Gastroesophageal sphincter (tissue), 4 donors: ENCODE data around the gene RPRD1B. TPM values are rescaled to one million over a fixed set of nuclear protein-coding genes. Genes with fewer than 3 reads are reported as not detected.

ENCODE experiments used
- ATAC-seq: fragments of 150-250 bp; one replicate; pipeline ENCODE4 v1.9.1; 2016; ENCODE audit warnings: mild to moderate bottlenecking, moderate library complexity
- H3K27ac ChIP-seq, 4 donors: fragments of 200-600 bp; sonication (generic) in 3 of 4; 1 replicate in 3 of 4; 2 replicates in 1 of 4; pipeline ENCODE4 v1.5.1; 2016 to 2019
- H3K27me3 ChIP-seq: fragments of 200-600 bp; sonication (generic); one replicate; pipeline ENCODE4 v1.5.1; 2019
- H3K36me3 ChIP-seq, 2 donors: fragments of 200-600 bp; sonication (generic); one replicate each; pipeline ENCODE4 v1.5.1; 2019; ENCODE audit warnings: control low read depth in 1 of 2
- H3K4me1 ChIP-seq, 3 donors: fragments of 200-600 bp; sonication (generic); 1 replicate in 2 of 3; 2 replicates in 1 of 3; pipeline ENCODE4 v1.5.1; 2016 to 2019; ENCODE audit warnings: control low read depth in 2 of 3
- H3K4me3 ChIP-seq, 2 donors: fragments of 200-600 bp; sonication (generic); one replicate each; pipeline ENCODE4 v1.5.1; 2019; ENCODE audit warnings: mild to moderate bottlenecking in 1 of 2, moderate library complexity in 1 of 2
- H3K9me3 ChIP-seq, 3 donors: fragments of 200-600 bp; sonication (generic); one replicate each; pipeline ENCODE4 v1.5.1; 2017 to 2019; ENCODE audit warnings: control low read depth in 2 of 3
- CTCF ChIP-seq, 4 experiments: fragments of 200-600 bp in 2 of 4; fragments of 450-650 bp in 2 of 4; sonication (generic) in 1 of 4; IDR thresholded peaks; one replicate each; pipeline ENCODE4 v1.5.1; 2017 to 2019; ENCODE audit warnings: antibody characterized with exemption in 4 of 4, mild to moderate bottlenecking in 2 of 4, moderate library complexity in 2 of 4
- EP300 ChIP-seq: sonication (generic); formaldehyde crosslinking; IDR thresholded peaks from one replicate; pipeline ENCODE4 v1.6.1; 2017; ENCODE audit warnings: antibody characterized with exemption, mild to moderate bottlenecking
- POLR2A ChIP-seq, 2 donors: fragments of 450-650 bp; IDR thresholded peaks; one replicate each; pipeline ENCODE4 v1.6.1; 2017; ENCODE audit warnings: antibody characterized with exemption in 2 of 2, mild to moderate bottlenecking in 2 of 2, moderate library complexity in 1 of 2
- POLR2AphosphoS5 ChIP-seq: sonication (generic); formaldehyde crosslinking; IDR thresholded peaks from one replicate; pipeline ENCODE4 v1.6.1; 2017; ENCODE audit warnings: antibody characterized with exemption
- WGBS, 2 donors: methylation state at CpG; one replicate each; pipeline ENCODE4 v1.1.5; 2018; ENCODE audit warnings: low coverage in 1 of 2; 5-methylcytosine and 5-hydroxymethylcytosine counted together
- total RNA-seq, 4 donors: library from RNA; depleted of rRNA; stranded (reverse); fragments of >200 nt; gene quantifications; one replicate each; pipeline ENCODE4 v1.1.0, GENCODE V29; 2016

The RPRD1B gene
- total RNA-seq, 4 donors from 2014 or later = 17.1 to 26.8 (median 23.7) TPM

- Histone ChIP-seq H3K9me3 (no peaks in the 10 kb centered on the region), H3K27ac (no peak overlapping the region), H3K4me3 (no peak overlapping the region), H3K36me3 (peaks cover 0 to 57% of the 10 kb centered on the region in 2 donors), H3K27me3 (no peaks in the 10 kb centered on the region), H3K4me1 (peaks cover 0 to 61% (median 3%) of the 10 kb centered on the region in 3 donors)
- ATAC-seq = no peak
- TF ChIP-seq POLR2A (IDR thresholded peaks at IDR 0.05) (no peak), EP300 (no peak), CTCF (IDR thresholded peaks at IDR 0.05) (no peak), POLR2AphosphoS5 (no peak)
- 79 to 89% methylated on average over 2 of the region's 2 CpGs for WGBS, 2 donors
Measured at GRCh38 chr20:38052870-38053269, 19.3 kb downstream of the RPRD1B start.

GRCh38 chr20:38054647-38055046 lies 21.1 kb downstream of the RPRD1B start:
- no peaks in the 10 kb centered on the region for H3K27me3 ChIP-seq
- H3K27ac ChIP-seq = no peak overlapping the region
- H3K9me3 ChIP-seq = no peaks in the 10 kb centered on the region
- H3K36me3 ChIP-seq = peaks cover 0 to 57% of the 10 kb centered on the region in 2 donors
- ATAC-seq = no peak
- 74 to 84% methylated on average over 2 of the region's 2 CpGs for WGBS, 2 donors
- no peak overlapping the region for H3K4me3 ChIP-seq
- H3K4me1 ChIP-seq = peaks cover 0 to 59% (median 3%) of the 10 kb centered on the region in 3 donors
- TF ChIP-seq POLR2A (IDR thresholded peaks at IDR 0.05) = no peak
- no peak for TF ChIP-seq CTCF (IDR thresholded peaks at IDR 0.05)
- TF ChIP-seq POLR2AphosphoS5 = no peak
- no peak for TF ChIP-seq EP300

DNA sequence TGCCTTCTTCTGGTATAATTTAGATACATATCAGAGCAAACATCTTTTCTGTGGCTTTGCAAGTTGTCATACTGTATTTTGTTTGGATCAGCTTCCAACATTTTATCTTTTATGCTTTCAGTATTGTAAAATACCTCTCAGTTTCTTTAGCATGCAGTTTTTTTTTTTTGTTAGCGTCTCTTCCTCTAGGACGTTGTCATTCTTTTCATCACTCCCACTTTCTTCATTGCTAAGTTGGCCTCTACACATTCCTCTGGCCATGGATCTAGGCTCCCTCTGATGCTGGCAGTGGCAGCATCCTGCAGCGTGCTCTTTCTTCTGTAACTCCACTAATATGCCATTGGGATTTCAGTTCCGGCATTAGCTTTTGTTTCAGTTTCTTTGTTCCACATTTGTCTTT lies 21.7 kb downstream of the RPRD1B start:
- ATAC-seq = no peak
- peaks cover 0 to 53% (median 2%) of the 10 kb centered on the region in 3 donors for H3K4me1 ChIP-seq
- H3K9me3 ChIP-seq = no peaks in the 10 kb centered on the region
- H3K27ac ChIP-seq = no peak overlapping the region
- no peak overlapping the region for H3K4me3 ChIP-seq
- 43 to 52% methylated on average over 4 of the region's 4 CpGs for WGBS, 2 donors
- H3K36me3 ChIP-seq = peaks cover 0 to 57% of the 10 kb centered on the region in 2 donors
- TF ChIP-seq POLR2A (IDR thresholded peaks at IDR 0.05) (no peak), CTCF (IDR thresholded peaks at IDR 0.05) (no peak), EP300 (no peak), POLR2AphosphoS5 (no peak)
- no peaks in the 10 kb centered on the region for H3K27me3 ChIP-seq

DNA sequence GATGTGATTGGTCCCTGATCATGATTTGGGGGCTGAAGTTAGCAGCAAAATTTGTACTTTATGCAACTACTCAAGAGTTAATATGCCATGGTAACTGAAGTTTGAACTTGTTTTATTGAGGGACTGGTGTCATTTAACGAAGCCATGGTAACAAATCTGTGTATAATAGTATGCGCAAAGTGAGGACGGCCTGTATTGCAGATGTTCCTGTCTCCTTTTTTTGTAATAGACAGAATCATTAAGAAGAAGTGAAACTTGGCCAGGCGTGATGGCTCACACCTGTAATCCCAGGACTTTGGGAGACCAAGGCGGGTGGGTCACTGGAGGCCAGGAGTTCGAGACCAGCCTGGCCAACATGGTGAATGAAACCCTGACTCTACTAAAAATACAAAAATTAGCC lies 22.3 kb downstream of the RPRD1B start:
- H3K4me3 ChIP-seq = no peak overlapping the region
- no peak overlapping the region for H3K27ac ChIP-seq
- WGBS, 2 donors = 79 to 80% methylated on average over 3 to 6 of the region's 6 CpGs
- H3K9me3 ChIP-seq = no peaks in the 10 kb centered on the region
- H3K4me1 ChIP-seq = peaks cover 0 to 49% (median 0%) of the 10 kb centered on the region in 3 donors
- ATAC-seq = no peak
- no peak for TF ChIP-seq CTCF (IDR thresholded peaks at IDR 0.05)
- no peak for TF ChIP-seq POLR2AphosphoS5
- TF ChIP-seq EP300 = no peak
- TF ChIP-seq POLR2A (IDR thresholded peaks at IDR 0.05) = no peak
- H3K27me3 ChIP-seq = no peaks in the 10 kb centered on the region
- peaks cover 0 to 60% of the 10 kb centered on the region in 2 donors for H3K36me3 ChIP-seq

DNA sequence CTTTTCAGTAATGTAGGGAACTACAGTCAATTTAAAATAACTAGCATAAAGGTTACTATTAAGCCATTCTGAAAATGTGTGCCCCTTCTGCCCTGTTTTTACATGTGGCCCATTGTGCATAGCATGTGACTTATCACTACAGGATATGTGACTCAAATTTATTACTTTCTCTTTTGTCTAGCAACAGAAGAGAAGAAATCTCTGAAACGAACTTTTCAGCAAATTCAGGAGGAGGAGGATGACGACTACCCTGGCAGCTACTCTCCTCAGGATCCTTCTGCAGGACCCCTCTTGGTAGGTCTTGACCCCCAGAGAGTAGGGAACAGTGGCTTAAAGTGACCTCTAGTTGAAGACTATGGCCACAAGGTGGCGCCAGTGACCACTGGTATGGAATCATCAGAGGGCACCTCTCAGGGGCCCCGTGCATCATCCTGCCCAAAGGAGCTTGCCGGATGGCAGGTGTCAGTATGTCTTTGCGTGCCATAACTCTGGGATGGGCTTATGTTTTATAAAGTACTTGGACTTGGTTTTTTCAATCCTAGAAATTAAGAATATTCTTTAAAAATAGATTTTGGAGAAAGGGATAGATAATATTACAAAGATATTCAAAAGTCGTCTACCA lies 23.9 kb downstream of the RPRD1B start:
- Histone ChIP-seq H3K4me1 (peaks cover 0 to 41% (median 0%) of the 10 kb centered on the region in 3 donors), H3K27me3 (no peaks in the 10 kb centered on the region), H3K9me3 (no peaks in the 10 kb centered on the region), H3K27ac (no peak overlapping the region), H3K4me3 (no peak overlapping the region), H3K36me3 (peaks cover 0 to 63% of the 10 kb centered on the region in 2 donors)
- 7 to 8% methylated on average over 4 to 7 of the region's 7 CpGs for WGBS, 2 donors
- TF ChIP-seq EP300 (no peak), CTCF (IDR thresholded peaks at IDR 0.05) (peak; percentile 84 to 89 (median 86)), POLR2AphosphoS5 (peak; percentile 10), POLR2A (IDR thresholded peaks at IDR 0.05) (no peak)
- peak; percentile 84 for ATAC-seq
